Epithelial cell of esophagus (primary cell): ENCODE data around the gene KPNA3.

ENCODE experiments used
- DNase-seq: peaks from one replicate; pipeline ENCODE4 v3.0.0; 2010; ENCODE audit warnings: low read depth
- H3K4me3 ChIP-seq: 2 replicates; pipeline ENCODE4 v1.5.1; 2011; ENCODE audit warnings: mild to moderate bottlenecking, low read length, control low read depth
- CTCF ChIP-seq: IDR thresholded peaks from 2 replicates; pipeline ENCODE4 v1.5.1; 2011; ENCODE audit warnings: low read depth, mild to moderate bottlenecking, low read length, control low read depth, inconsistent platforms; ENCODE audit not compliant: insufficient read depth; ENCODE audit errors: missing control alignments

Gene KPNA3

DNA sequence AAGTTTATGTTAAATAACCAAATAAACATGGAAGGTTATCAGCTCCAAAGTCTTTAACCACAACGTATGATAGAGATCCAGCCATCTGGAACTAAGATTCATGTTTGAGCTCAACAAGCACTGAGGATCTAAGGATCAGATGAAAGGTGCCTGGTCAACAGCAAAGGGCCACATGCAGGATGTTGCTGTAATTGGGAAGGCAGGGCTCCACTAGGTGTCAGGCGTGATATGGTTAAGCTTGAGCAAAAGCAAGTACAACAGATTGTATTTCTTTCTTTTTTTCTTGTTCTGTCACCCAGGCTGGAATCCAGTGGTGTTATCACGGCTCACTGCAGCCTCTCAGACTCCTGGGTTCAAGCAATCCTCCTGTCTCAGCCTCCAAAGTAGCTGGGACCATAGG, 113.2 kb downstream of the KPNA3 start:
- peak; percentile 42 for TF ChIP-seq CTCF
- DNase-seq = peak; percentile 28
- no peak overlapping the region for H3K4me3 ChIP-seq

GRCh38 chr13:49678191-49678914, 114.1 kb downstream of the KPNA3 start:
- no peak for TF ChIP-seq CTCF
- no peak overlapping the region for H3K4me3 ChIP-seq
- DNase-seq = no peak

DNA sequence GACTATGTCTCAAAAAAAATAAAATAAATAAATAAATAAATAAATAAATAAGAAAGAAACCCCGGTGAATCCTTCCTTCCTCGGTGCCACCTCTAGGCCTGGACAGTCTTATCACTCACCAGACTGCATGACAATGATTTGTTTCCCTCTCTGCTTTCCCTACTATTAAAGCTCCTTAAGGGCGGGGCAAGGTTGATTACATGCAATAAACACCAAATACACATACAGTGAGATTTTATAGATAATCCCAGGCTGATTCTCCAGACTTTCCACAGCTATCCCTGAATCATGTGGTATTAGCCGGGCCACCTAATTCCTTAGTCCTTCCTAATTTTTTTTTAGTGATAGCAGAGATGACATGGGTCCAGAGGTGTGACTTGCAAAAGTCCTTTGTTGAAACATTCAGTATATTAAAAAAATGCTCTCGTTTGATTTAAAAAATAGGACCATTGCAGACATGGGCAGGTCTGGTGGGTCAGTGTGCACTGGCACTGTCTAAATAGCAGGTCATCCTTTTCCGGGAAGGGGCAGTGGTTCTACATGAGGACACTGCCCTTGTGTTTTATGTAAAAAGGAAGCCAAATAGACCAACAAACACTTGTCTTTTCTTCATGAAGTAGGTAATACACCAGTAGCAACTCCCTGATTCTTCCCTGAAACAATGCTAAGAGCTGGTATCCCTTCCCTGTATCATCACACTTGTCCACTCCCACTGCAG, 115.7 kb downstream of the KPNA3 start:
- no peak for TF ChIP-seq CTCF
- DNase-seq = no peak
- no peak overlapping the region for H3K4me3 ChIP-seq

- no peak for DNase-seq
- no peak overlapping the region for H3K4me3 ChIP-seq
- TF ChIP-seq CTCF = no peak
Measured at GRCh38 chr13:49670828-49671227, 121.7 kb downstream of the KPNA3 start.

DNA sequence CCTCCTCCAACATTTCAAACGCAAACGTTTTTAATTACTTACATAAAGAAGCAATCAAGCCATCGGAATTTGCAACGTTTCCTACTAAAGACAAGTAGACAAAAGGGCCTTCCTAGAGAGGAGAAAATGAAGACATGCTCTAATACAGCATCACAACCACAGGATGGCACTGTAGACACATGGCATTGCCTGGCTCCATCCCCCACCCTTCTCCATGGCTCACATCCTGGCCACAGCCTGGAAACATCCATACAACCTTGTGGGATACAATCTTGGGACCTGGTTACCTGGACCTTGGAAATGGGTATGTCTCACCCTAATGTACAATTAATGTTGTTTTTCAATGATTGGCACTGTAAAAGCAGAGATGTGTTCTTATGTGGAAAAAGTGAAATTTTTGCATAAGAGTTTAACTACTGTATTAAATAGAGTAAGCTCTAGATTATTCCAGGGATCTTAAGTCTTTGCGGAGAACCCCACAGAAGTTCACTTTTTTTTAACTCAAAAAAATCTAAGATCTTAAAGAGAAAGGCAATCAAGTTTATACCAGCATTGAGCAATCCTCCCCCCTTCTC, 122.7 kb downstream of the KPNA3 start:
- peak; percentile 74 for DNase-seq
- no peak overlapping the region for H3K4me3 ChIP-seq
- peak; percentile 77 for TF ChIP-seq CTCF

DNA sequence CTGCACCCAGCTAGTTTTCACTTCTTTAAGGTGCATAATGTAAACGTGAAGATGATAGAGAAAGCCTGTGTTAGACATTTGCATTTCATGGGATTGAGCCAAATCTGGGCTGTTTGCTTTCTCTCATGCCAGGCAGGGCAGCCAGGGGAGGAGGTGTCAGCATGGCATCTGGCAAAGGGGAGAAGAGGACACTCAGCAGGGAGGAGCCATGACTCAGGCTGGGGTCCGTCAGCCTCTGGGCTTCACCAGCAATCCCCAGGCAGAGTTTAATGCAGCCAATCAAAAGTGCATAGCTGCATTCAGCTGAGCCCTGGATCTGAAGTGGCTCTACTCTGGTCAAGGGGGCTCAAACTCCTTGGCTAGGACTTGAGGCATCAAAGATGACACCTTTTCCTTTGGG, 124.7 kb downstream of the KPNA3 start:
- TF ChIP-seq CTCF = no peak
- H3K4me3 ChIP-seq = no peak overlapping the region
- DNase-seq = no peak
